GM18526 (cell line): ENCODE data around the gene ADA.

Experiments
- POLR2A ChIP-seq: IDR thresholded peaks from 3 replicates; pipeline ENCODE4 v1.6.1; 2011; ENCODE audit not compliant: insufficient read length; ENCODE audit errors: extremely low read depth

The ADA gene

DNA sequence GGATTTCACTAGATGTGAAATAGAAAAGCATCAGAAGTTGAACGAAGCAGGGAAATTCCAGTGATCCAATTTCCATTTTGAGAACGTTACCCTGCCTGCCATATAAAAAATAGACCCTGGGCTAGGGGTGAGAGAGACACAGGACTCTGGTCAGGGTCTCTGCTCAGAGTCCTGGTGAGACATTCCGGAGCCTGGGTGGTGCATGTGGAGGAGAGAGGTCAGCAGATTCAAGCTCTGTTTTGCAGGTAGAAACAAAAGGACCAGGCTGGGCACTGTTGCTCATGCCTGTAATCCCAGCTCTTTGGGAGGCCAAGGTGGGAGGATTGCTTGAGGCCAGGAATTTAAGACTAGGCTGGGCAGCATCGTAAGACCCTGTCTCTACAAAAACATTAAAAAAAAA lies 51.2 kb downstream of the ADA start:
- TF ChIP-seq POLR2A: no peak

DNA sequence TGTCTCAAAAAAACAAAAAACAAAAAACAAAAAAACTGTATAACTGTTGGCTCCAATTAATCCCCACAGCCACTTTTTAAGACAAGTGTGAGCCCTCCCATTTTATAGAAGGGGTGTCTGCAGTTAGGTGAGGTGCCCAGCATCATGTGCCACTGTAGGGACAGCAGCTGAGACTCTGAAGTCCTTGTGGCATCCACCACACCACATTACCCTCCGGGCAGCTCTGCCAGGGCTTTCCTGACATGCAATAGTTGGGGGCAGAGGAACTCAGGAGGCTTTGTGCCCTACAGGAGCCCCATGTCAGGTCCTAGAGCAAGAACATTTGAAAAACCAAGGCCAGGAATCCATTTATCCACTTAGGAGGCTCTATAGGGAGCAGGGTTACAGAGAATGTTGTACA lies 51.8 kb downstream of the ADA start:
- TF ChIP-seq POLR2A: no peak

DNA sequence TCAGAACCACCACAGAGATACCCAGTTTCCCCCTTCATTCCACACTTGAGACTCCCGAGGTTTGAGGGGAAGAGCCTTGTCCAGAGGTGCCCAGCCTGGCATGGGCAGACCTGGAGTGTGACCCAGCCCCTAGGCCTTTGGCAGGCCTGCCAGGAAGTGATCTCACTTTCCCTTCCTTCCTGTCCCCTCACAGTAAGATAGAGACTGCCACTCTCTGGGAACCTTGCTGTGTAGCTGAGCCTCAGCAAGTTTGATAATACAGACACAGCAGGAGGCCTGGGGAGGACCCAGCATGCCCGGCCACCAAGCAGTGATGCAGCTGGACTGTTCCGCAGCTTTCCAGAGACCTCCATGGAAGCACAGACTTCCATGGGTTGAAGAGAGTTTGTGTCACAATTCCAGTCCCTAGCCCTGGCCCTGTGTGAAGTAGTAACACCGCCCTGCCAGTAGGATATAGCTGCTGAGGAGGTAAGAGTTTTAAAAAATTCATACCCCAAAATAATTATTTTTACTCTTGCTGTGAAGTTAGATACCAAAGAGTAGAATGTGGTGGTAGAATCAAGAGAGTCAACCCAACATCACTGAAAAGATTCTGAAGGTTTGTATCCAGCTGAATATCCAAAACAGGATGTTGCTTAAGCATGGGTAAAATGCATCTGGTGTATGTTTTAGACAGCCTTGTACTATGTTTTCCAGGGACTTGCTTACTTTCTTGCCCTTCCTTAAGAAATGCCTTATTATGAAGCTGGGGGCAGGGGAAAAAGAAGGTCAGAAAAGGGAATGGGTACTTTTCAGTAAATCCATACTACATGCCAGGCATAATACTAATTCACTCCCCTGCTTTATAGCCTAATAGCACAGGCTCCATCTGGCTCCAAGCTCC lies 52.8 kb downstream of the ADA start:
- TF ChIP-seq POLR2A: no peak

GRCh38 chr20:44597930-44598329 lies 53.6 kb downstream of the ADA start:
- TF ChIP-seq POLR2A: no peak

- no peak for TF ChIP-seq POLR2A
Observed at GRCh38 chr20:44597516-44597915, 54.0 kb downstream of the ADA start.

GRCh38 chr20:44596876-44597275 lies 54.6 kb downstream of the ADA start:
- TF ChIP-seq POLR2A: no peak

GRCh38 chr20:44596010-44596409 lies 55.5 kb downstream of the ADA start:
- no peak for TF ChIP-seq POLR2A

- TF ChIP-seq POLR2A: no peak
Observed at GRCh38 chr20:44594730-44595129, 56.8 kb downstream of the ADA start.

DNA sequence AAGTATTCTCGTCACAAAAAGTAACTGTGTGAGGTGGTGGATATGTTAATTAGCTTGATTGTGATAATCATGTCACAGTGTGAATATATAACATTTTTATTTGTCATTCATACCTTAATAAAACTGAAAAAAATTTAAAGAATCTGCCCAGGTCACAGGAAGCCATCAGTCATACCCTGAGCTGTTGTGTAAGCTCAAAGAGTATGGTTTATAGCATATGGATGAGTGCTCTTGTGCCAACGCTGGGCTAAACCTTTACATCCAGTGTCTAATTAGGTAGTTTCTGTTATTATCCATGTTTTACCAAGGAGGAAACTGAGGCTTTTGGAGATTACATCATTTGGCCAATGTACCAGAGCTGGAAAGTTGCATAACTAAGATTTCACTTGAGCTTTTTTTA lies 57.7 kb downstream of the ADA start:
- no peak for TF ChIP-seq POLR2A

- no peak for TF ChIP-seq POLR2A
Observed at GRCh38 chr20:44592366-44592765, 59.1 kb downstream of the ADA start.

- TF ChIP-seq POLR2A: no peak
Observed at GRCh38 chr20:44590980-44591778, 60.3 kb downstream of the ADA start.

GRCh38 chr20:44589537-44589936 lies 62.0 kb downstream of the ADA start:
- no peak for TF ChIP-seq POLR2A

GRCh38 chr20:44587035-44587980 lies 64.2 kb downstream of the ADA start:
- TF ChIP-seq POLR2A: no peak

- peak; percentile 19 for TF ChIP-seq POLR2A
Observed at GRCh38 chr20:44586289-44586911, 65.1 kb downstream of the ADA start.
